Activated CD8-positive, alpha-beta T cell treated with anti-CD3 and anti-CD28 coated beads, Interleukin-2, amount 10 ng/mL, durations not matched to agents 7 days and 5 days (primary cell): ENCODE measurements around the gene ADAM19. TPM values are rescaled to one million over a fixed set of nuclear protein-coding genes. Genes with fewer than 3 reads are reported as not detected.
A peak's percentile ranks its signal among the peaks of the same experiment; 100 is the strongest.

Source experiments
- ATAC-seq: fragments of 150-1000 bp; cut with Tn5 transposase; one replicate; pipeline ENCODE4 v1.10.0; 2021; ENCODE audit warnings: moderate library complexity
- CTCF ChIA-PET: fragments of 350-600 bp; sonication (Branson Sonifier 250); formaldehyde crosslinking; loops from one replicate; lab custom pipeline; 2021; ENCODE audit warnings: antibody characterized with exemption; lab: Charles Lee
- POLR2A ChIA-PET: fragments of 350-600 bp; sonication (Branson Sonifier 250); formaldehyde crosslinking; loops from one replicate; lab custom pipeline; 2021; ENCODE audit warnings: antibody characterized with exemption; lab: Charles Lee
- DNase-seq: peaks from one replicate; pipeline ENCODE4 v3.0.0-alpha.2; 2020
- H3K27ac Mint-ChIP-seq: one replicate; pipeline ENCODE4 v1.8.0; 2021; ENCODE audit warnings: mild to moderate bottlenecking, mixed read lengths
- H3K27me3 Mint-ChIP-seq: one replicate; pipeline ENCODE4 v1.8.0; 2021; ENCODE audit warnings: low read depth, mixed read lengths
- H3K36me3 Mint-ChIP-seq: one replicate; pipeline ENCODE4 v1.8.0; 2021; ENCODE audit warnings: low read depth, mixed read lengths
- H3K4me1 Mint-ChIP-seq: one replicate; pipeline ENCODE4 v1.8.0; 2021; ENCODE audit warnings: low read depth, mixed read lengths
- H3K4me3 Mint-ChIP-seq: one replicate; pipeline ENCODE4 v1.8.0; 2021; ENCODE audit warnings: mild to moderate bottlenecking, mixed read lengths
- H3K9me3 Mint-ChIP-seq: one replicate; pipeline ENCODE4 v1.8.0; 2022; ENCODE audit warnings: mixed read lengths; ENCODE audit not compliant: insufficient read depth
- total RNA-seq, 2 experiments: library from RNA; stranded (reverse); gene quantifications; one replicate each; pipeline ENCODE4 v1.2.3, GENCODE V29; 2021

ADAM19 gene
- total RNA-seq, 2 experiments from 2014 or later, result 77.7 to 80.6 TPM

- H3K9me3 Mint-ChIP-seq, result no peaks in the 10 kb centered on the region
- peaks cover 16% of the 10 kb centered on the region for H3K36me3 Mint-ChIP-seq
- ATAC-seq (peak; percentile 79), DNase-seq (peak; percentile 86)
- H3K4me3 Mint-ChIP-seq, result peak overlapping the region; percentile 15
- no peaks in the 10 kb centered on the region for H3K27me3 Mint-ChIP-seq
- ChIA-PET CTCF (interaction anchor here (0.7 to 2.0 kb wide), 7 partner anchors 11 to 136 kb away, joined by 3 to 14 read pairs (median 3); partner anchors contain the start of gene LSM11), POLR2A (interaction anchor here (0.6 to 1.8 kb wide), 4 partner anchors 10 to 36 kb away, joined by 3 to 4 read pairs (median 3); no protein-coding TSS in a partner anchor)
- H3K27ac Mint-ChIP-seq, result peak overlapping the region; percentile 86
- peaks cover 78% of the 10 kb centered on the region for H3K4me1 Mint-ChIP-seq
Measured at GRCh38 chr5:157607371-157608161, 32.0 kb upstream of the ADAM19 start.

GRCh38 chr5:157606046-157606445 is 30.5 kb upstream of the ADAM19 start:
- H3K27me3 Mint-ChIP-seq, result no peaks in the 10 kb centered on the region
- no peaks in the 10 kb centered on the region for H3K9me3 Mint-ChIP-seq
- peak overlapping the region; percentile 26 for H3K27ac Mint-ChIP-seq
- ATAC-seq (no peak), DNase-seq (no peak)
- POLR2A ChIA-PET, result interaction anchor here (0.6 to 0.7 kb wide), 2 partner anchors 524 to 1804 kb away, joined by 3 to 4 read pairs; no protein-coding TSS in a partner anchor
- no peak overlapping the region for H3K4me3 Mint-ChIP-seq
- peaks cover 14% of the 10 kb centered on the region for H3K36me3 Mint-ChIP-seq
- CTCF ChIA-PET, result interaction anchor here (1.8 kb wide), 1 partner anchor 10 kb away, joined by 6 read pairs; no protein-coding TSS in a partner anchor
- H3K4me1 Mint-ChIP-seq, result peaks cover 81% of the 10 kb centered on the region

GRCh38 chr5:157603333-157604190 is 28.0 kb upstream of the ADAM19 start:
- ATAC-seq (peak; percentile 69), DNase-seq (peak; percentile 78)
- no peaks in the 10 kb centered on the region for H3K9me3 Mint-ChIP-seq
- H3K27ac Mint-ChIP-seq, result peak overlapping the region; percentile 84
- peaks cover 17% of the 10 kb centered on the region for H3K36me3 Mint-ChIP-seq
- H3K4me3 Mint-ChIP-seq, result peak overlapping the region; percentile 56
- H3K27me3 Mint-ChIP-seq, result no peaks in the 10 kb centered on the region
- CTCF ChIA-PET, result no interaction called here
- H3K4me1 Mint-ChIP-seq, result peaks cover 83% of the 10 kb centered on the region
- POLR2A ChIA-PET, result no interaction called here

- CTCF ChIA-PET, result no interaction called here
- ATAC-seq, result peak; percentile 43
- DNase-seq, result peak; percentile 53
- Mint-ChIP-seq H3K36me3 (peaks cover 17% of the 10 kb centered on the region), H3K4me3 (no peak overlapping the region), H3K27ac (peak overlapping the region; percentile 84), H3K4me1 (peaks cover 84% of the 10 kb centered on the region), H3K27me3 (no peaks in the 10 kb centered on the region), H3K9me3 (no peaks in the 10 kb centered on the region)
- POLR2A ChIA-PET, result no interaction called here
Measured at GRCh38 chr5:157602505-157602904, 26.9 kb upstream of the ADAM19 start.

GRCh38 chr5:157600252-157600651 is 24.7 kb upstream of the ADAM19 start:
- ChIA-PET CTCF (no interaction called here), POLR2A (no interaction called here)
- H3K36me3 Mint-ChIP-seq, result peaks cover 23% of the 10 kb centered on the region
- H3K27me3 Mint-ChIP-seq, result no peaks in the 10 kb centered on the region
- H3K4me1 Mint-ChIP-seq, result peaks cover 93% of the 10 kb centered on the region
- no peak for DNase-seq
- no peak overlapping the region for H3K4me3 Mint-ChIP-seq
- no peak for ATAC-seq
- peak overlapping the region; percentile 60 for H3K27ac Mint-ChIP-seq
- no peaks in the 10 kb centered on the region for H3K9me3 Mint-ChIP-seq

GRCh38 chr5:157599565-157599964 is 24.0 kb upstream of the ADAM19 start:
- ChIA-PET CTCF (interaction anchor here (0.6 to 0.9 kb wide), 2 partner anchors 22 to 27 kb away, joined by 3 read pairs; no protein-coding TSS in a partner anchor), POLR2A (no interaction called here)
- H3K27ac Mint-ChIP-seq, result no peak overlapping the region
- H3K9me3 Mint-ChIP-seq, result no peaks in the 10 kb centered on the region
- H3K36me3 Mint-ChIP-seq, result peaks cover 25% of the 10 kb centered on the region
- H3K4me3 Mint-ChIP-seq, result no peak overlapping the region
- no peak for DNase-seq
- peaks cover 95% of the 10 kb centered on the region for H3K4me1 Mint-ChIP-seq
- no peak for ATAC-seq
- H3K27me3 Mint-ChIP-seq, result no peaks in the 10 kb centered on the region

- Mint-ChIP-seq H3K9me3 (no peaks in the 10 kb centered on the region), H3K4me1 (peaks cover 94% of the 10 kb centered on the region), H3K4me3 (no peak overlapping the region), H3K27ac (peak overlapping the region; percentile 65), H3K36me3 (peaks cover 23% of the 10 kb centered on the region), H3K27me3 (no peaks in the 10 kb centered on the region)
- no peak for DNase-seq
- ATAC-seq, result no peak
- ChIA-PET POLR2A (no interaction called here), CTCF (interaction anchor here (0.9 to 1.6 kb wide), 2 partner anchors 13 to 21 kb away, joined by 3 to 4 read pairs; no protein-coding TSS in a partner anchor)
Measured at GRCh38 chr5:157598350-157598936, 22.9 kb upstream of the ADAM19 start.

GRCh38 chr5:157597277-157597676 is 21.7 kb upstream of the ADAM19 start:
- ATAC-seq (no peak), DNase-seq (no peak)
- H3K9me3 Mint-ChIP-seq, result no peaks in the 10 kb centered on the region
- ChIA-PET POLR2A (interaction anchor here (1.1 to 1.6 kb wide), 2 partner anchors 11 to 15 kb away, joined by 3 to 5 read pairs; no protein-coding TSS in a partner anchor), CTCF (interaction anchor here (1.1 to 2.6 kb wide), 9 partner anchors 8 to 343 kb away, joined by 3 to 14 read pairs (median 6); no protein-coding TSS in a partner anchor)
- peak overlapping the region; percentile 79 for H3K27ac Mint-ChIP-seq
- H3K4me3 Mint-ChIP-seq, result no peak overlapping the region
- peaks cover 24% of the 10 kb centered on the region for H3K36me3 Mint-ChIP-seq
- H3K4me1 Mint-ChIP-seq, result peaks cover 94% of the 10 kb centered on the region
- H3K27me3 Mint-ChIP-seq, result no peaks in the 10 kb centered on the region

- H3K27ac Mint-ChIP-seq, result peak overlapping the region; percentile 79
- peaks cover 94% of the 10 kb centered on the region for H3K4me1 Mint-ChIP-seq
- CTCF ChIA-PET, result interaction anchor here (0.6 to 2.6 kb wide), 12 partner anchors 9 to 343 kb away, joined by 3 to 14 read pairs (median 6); partner anchors contain the start of gene LSM11
- H3K4me3 Mint-ChIP-seq, result no peak overlapping the region
- H3K27me3 Mint-ChIP-seq, result no peaks in the 10 kb centered on the region
- peaks cover 29% of the 10 kb centered on the region for H3K36me3 Mint-ChIP-seq
- POLR2A ChIA-PET, result interaction anchor here (0.9 to 1.6 kb wide), 2 partner anchors 11 to 16 kb away, joined by 3 to 5 read pairs; no protein-coding TSS in a partner anchor
- H3K9me3 Mint-ChIP-seq, result no peaks in the 10 kb centered on the region
- ATAC-seq, result peak; percentile 62
- DNase-seq, result peak; percentile 54
Measured at GRCh38 chr5:157596487-157596886, 20.9 kb upstream of the ADAM19 start.

- ATAC-seq (no peak), DNase-seq (no peak)
- CTCF ChIA-PET, result interaction anchor here (0.8 to 2.6 kb wide), 6 partner anchors 14 to 148 kb away, joined by 3 to 10 read pairs (median 4); no protein-coding TSS in a partner anchor
- Mint-ChIP-seq H3K9me3 (no peaks in the 10 kb centered on the region), H3K27ac (peak overlapping the region; percentile 47), H3K4me1 (peaks cover 80% of the 10 kb centered on the region), H3K4me3 (peak overlapping the region; percentile 13), H3K36me3 (peaks cover 25% of the 10 kb centered on the region), H3K27me3 (no peaks in the 10 kb centered on the region)
- POLR2A ChIA-PET, result no interaction called here
Measured at GRCh38 chr5:157594675-157595459, 19.3 kb upstream of the ADAM19 start.
